CD4-positive, alpha-beta T cell treated with Interleukin-1 beta for 1 hour (primary cell): ENCODE results near the gene GALNT2.

Experiments used
- DNase-seq, 2 donors: peaks; one replicate each; pipeline ENCODE4 v3.0.0-alpha.2; 2020 to 2022

The GALNT2 gene

GRCh38 chr1:230136453-230137336 is 69.7 kb downstream of the GALNT2 start:
- no peak for DNase-seq

DNA sequence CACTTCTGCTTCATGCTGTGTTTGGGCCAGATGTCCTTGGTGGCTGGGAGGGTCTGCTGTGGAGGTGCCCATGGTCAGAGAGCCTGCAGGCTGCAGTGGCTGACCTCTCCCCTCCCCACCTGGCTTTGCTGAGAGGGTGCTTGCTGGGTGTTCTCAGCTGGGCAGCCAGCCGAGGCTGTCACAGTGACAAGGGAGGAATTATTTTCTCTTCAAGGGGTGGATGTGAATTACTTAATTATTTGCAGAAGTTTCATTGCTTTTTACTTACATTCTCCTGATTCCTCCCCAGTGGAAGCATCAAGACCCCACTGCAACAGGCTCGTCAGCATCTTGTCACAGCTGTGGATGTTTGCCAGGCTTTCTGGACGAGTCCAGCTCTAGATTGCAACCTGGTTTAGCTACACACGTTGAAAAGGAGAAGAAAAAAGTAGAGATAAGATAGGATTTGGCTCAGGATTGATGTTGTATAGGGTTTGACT is 70.3 kb downstream of the GALNT2 start:
- no peak for DNase-seq

DNA sequence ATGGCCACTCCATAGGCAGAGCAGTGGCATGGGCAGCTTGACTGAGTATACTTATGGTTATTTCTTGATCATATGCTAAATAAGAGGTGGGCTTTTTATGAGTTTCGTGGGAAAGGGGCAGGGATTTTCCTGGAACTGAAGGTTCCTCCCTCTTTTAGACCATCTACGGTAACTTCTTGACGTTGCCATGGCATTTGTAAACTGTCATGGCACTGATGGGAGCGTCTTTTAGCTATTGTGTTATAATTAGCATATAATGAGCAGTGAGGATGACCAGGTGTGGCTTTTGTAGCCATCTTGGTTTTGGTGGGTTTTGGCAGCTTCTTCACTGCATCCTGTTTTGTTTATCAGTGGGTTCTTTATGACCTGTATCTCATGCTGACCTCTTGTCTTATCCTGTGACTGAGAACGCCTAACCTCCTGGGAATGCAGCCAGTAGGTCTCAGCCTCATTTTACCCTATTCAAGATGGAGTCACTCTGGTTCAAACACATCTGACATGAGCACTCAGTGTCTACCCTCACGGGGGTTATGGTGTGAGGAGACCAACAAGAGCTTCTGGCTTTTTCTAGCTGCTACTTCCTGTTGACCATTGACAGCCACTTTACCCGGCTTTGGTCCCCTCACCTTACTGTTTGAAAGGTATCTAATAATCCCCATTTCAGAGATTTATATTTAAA is 71.7 kb downstream of the GALNT2 start:
- DNase-seq, result no peak

DNA sequence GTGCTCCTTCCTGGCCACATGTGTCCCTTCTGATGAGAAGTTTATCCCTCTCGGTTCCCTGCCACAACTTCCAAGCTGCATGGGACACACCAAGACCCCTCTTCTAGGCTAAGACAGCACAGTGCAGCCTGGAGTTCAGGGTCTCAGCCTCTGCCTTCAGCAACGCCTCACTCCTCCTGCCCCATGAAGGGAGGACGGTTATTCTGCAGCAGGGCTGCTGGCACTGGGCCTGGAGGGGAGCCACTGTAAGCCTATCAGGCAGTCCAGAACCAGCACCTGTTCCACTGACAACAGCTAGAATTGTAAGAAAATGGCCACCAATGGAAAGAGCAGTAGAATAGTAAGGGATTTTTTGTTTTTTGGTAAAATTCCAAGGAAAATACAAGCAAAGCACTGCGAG is 72.3 kb downstream of the GALNT2 start:
- no peak for DNase-seq

DNA sequence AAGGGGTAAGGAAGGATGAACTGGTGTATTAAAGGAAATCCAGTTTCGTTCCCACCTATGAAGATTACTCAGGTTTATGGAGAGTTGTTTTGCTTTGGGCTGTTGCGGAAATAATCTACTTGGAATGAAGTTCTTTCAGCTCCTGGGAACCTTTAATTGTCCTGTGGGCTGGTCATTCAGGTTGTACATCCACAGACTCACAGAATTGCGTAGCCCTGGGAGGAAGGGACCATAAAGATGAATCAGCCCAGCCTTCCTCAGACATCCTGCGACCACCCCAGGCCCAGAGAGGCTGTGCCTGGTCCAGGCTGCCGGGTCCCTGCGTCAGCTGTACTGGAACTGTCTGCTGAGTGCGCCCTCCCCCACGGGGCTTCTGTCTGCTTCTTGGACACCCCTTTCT is 72.7 kb downstream of the GALNT2 start:
- DNase-seq, result no peak

- DNase-seq, result no peak
Measured at GRCh38 chr1:230140221-230141020, 73.4 kb downstream of the GALNT2 start.

DNA sequence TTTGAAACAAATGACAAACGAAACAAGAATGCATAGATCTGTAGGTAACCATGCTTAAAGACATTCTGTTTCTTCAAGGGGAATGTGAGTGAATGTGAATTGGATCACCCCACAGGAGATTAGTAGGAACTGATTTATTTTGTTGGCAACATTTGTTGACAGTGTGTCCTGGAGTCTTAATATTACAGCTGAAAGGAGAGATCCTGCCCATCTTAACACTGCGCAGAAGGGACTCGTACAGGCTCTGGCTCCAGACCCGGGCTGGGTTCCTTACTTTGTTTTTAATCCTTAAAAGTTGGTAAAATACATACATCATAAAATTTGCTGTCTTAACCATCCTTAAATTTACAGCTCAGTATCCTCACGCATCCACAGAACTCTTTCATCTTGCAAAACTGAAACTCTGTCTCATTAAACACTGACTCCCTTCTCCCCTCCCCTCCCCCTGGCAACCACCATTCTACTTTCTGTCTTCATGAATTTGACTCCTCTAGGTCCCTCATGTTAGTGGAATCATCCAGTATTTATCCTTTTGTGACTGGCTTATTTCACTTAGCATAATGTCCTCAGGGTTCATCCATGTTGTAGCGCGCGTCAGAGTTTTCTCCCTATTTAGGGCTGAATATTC is 74.1 kb downstream of the GALNT2 start:
- DNase-seq, result no peak

DNA sequence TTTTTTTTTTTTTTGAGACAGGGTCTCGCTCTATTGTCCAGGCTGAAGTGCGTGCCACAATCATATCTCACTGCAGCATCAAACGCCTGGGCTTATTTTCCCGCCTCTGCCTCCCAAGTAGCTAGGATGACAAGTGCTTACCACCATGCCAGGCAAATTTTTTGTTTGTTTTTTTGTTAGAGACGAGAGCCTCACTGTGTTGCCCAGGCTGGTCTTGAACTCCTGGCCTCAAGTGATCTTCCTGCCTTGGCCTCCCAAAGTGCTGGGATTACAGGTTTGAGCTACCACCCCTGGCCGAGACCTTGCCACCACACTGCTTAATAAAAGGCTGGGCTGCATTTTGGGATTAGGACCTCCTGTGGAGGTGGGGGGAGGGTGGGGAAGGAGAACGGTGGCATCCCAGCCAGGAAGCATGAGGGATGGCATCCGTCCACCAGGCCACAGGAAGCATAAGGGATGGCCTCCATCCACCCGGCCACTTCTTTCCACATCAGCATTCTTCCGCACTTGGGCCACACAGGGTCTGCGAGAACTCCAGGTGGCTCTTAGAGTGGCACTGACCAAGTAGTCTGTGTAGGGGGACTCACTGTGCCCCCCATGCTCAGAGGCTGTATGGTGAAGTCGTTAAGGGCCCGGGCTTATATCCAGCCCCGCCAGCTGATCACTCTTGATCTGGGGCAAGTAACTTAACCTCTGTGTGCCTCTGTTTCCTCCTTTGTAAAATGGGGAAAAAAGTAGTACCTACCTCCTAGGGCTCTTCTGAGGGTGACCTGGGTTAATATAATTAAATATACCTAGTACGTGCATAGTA is 75.0 kb downstream of the GALNT2 start:
- DNase-seq, result no peak

DNA sequence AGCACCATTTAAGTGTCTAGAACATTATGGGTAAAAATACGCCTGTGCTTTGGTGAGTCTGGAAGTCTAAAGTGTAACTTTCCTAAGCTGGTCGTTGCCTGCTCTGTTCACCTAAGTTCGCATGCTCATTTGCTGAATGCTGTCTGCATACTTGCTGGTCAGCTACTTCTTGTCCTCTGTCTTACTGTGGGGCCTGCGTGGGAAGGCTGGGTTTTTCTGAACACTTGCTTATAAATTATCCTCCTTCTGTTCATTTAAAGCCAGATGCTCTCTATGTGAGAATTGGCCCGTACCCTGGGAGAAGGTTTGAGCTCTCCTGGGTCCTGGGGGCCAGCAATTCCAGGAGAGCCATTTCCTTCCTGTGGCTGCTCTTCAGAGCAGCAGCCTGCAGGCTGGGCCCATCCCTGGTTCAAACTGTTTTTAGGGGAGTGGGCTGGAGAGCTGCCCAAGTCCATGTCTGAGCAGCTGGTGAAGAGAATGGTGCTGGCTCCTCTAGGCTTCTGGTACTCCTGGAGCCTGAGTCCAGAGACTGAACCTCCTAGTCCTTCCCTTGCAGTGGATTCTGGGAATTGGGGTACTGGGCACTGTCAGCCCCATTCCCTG is 75.7 kb downstream of the GALNT2 start:
- no peak for DNase-seq

GRCh38 chr1:230143534-230143933 is 76.5 kb downstream of the GALNT2 start:
- no peak for DNase-seq

DNA sequence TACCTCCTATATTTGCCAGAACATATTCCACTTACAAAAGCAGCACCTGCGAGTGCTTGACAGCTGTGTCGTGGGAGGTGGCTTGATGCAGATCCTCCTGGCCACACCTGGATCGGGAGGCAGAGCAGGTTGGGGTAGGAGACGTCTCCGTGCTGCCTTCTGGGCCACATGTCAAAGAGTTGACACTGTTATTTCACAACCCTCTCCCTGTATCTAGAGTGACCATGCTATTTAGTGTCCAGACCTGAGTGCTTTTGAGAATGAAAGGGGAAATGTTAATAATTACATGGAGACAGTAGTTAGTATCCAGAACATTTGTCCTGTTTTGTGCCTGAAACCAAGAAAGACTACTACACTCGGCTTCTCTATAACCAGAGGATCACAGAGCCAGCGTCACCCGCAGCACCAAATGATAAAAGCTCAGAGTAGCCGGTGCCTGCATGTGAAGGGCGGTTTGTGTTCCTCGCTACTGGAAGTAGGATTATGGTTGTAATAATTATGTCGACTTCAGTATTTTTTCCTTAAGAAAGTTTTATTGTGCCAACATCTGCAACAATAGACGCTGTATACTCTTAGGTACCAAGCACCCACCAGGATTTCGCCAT is 77.1 kb downstream of the GALNT2 start:
- no peak for DNase-seq

- DNase-seq, result no peak
Measured at GRCh38 chr1:230144758-230145504, 77.9 kb downstream of the GALNT2 start.

- peak in 1 of 2 donors; percentile 45 for DNase-seq
Measured at GRCh38 chr1:230145505-230145899, 78.5 kb downstream of the GALNT2 start.

DNA sequence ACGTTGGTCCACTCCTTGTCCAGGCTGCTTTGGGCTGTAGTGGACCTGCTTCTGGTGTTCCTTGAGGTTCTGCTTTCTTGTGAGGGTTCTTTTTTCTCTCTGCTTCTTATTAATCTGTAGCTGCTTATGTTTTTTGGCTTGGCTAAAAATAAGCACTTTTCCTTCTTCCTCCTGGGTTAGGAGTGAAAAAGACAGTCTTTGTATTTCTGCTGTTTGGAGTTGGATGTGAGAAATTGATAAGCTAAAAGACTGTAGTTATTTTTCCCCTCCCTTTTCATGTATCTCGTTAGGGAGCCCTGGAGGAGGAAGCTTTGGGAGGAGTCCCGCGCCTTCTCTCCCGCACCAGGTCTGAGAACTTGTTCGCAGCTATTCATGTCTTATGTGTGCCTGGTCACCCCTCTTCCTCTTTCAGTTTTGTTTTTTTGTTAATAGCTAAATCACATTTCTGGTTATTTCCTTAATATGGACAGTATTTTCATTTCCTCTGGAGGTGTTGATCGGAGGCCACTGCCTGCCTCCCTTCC is 79.0 kb downstream of the GALNT2 start:
- DNase-seq, result no peak

- DNase-seq, result no peak
Measured at GRCh38 chr1:230146709-230147108, 79.7 kb downstream of the GALNT2 start.

DNA sequence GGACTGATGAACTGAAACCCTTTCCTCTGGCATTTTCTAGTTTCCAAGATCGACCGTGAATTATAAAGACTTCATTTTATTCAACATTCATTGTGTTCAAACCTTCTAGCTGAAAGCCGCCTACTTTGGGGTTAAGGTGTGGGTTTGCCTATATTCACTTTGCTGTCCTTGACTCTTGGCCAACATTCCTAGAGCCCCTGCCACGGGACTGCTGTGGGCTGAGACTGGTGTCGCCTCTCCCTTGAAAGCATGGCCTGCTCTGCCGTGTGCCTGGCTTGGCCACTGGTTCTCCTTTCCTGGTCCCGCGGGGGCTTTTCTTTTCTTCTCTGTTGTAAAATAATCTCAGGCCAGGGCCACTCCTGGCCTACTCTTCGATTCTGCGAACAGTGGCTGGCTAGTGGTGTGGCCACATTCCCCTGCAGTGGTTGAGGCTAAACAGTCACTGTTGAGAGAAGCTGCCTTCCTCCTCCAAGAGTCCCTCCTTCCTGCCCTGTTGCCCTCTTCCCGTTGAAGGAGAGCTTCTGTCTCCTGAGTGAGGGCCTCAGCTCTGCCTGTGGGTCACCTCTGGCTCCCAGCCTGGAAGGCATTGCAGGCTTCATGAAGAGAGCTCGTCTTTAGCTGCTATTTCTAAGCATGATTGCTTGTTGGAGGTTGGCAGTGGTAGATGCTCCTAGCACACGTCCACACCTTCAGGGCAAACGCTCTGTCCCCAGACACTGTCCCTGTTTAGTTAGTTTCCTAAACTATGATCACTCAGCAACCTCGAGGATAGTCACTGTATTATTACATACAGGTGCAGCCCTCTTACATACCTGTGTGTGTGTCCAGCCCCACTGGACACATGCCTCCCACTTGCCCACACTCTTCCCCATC is 80.5 kb downstream of the GALNT2 start:
- no peak for DNase-seq

GRCh38 chr1:230148126-230148652 is 81.2 kb downstream of the GALNT2 start:
- DNase-seq, result no peak

DNA sequence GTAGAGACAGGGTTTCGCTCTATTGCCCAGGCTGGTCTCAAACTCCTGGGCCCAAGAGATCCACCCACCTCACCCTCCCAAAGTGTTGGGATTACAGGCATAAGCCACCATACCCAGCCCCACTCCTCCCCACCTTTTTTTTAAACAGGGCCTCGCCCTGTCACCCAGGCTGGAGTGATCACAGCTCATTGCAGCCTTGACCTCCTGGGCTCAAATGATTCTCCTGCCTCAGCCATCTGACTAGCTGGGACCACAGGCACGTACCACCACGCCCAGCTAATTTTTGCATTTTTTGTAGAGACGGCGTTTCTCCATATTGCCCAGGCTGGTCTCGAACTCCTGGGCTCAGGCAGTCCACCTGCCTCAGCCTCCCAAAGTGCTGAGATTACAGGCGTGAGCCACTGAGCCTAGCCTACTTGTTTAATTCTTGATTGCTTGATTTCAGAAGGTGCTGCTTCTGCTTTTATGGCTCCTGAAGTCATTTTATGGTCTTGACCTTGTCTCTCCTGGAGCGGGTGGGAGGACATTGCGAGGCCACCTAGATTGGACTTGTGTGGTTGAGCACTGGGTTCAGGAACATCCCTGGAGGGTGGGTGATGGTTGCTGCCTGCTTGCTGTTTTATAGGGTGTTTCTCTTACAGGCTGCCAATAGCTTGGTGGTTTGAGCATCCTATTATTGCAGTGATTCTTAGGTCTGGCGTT is 81.9 kb downstream of the GALNT2 start:
- DNase-seq, result no peak
